ENCODE data around the gene AGAP2.

AGAP2 gene

GRCh38 chr12:57738661-57739237 is at the start of gene AGAP2:
Gene AGAP2 (minus strand): TSS chr12:57738742. CDS start chr12:57738246, 496 bp downstream.
- TF ChIP-seq CTCF (conservative IDR thresholded peaks at IDR 0.05; ENCODE audit: low read depth, low read length) = no peak
- DNase-seq (ENCODE audit: low read depth) = no peak
- peak within 1 kb of the TSS; percentile 11 for H3K4me3 ChIP-seq (ENCODE audit: low read depth, low read length)

GRCh38 chr12:57783861-57784260 is 45.3 kb upstream of the AGAP2 start:
- no peak for TF ChIP-seq CTCF (conservative IDR thresholded peaks at IDR 0.05; ENCODE audit: low read depth, low read length)

GRCh38 chr12:57783466-57783801 is 44.9 kb upstream of the AGAP2 start:
- no peak for DNase-seq (ENCODE audit: low read depth)
- TF ChIP-seq CTCF (conservative IDR thresholded peaks at IDR 0.05; ENCODE audit: low read depth, low read length) = no peak

More at GRCh38 chr12:57783861-57784260, 45.3 kb upstream of the AGAP2 start:
- no peak for DNase-seq (ENCODE audit: low read depth)
- H3K4me3 ChIP-seq (ENCODE audit: low read depth, low read length) = no peak overlapping the region

GRCh38 chr12:57782608-57783465 is 44.3 kb upstream of the AGAP2 start, which contains the start of gene TSFM:
Gene TSFM (plus strand): TSS chr12:57782787. CDS start chr12:57782802, 15 bp downstream.
- H3K4me3 ChIP-seq (ENCODE audit: low read depth, low read length) = peak within 1 kb of the TSS; percentile 91
- peak; percentile 96 for DNase-seq (ENCODE audit: low read depth)
- peak; percentile 89 for TF ChIP-seq CTCF (conservative IDR thresholded peaks at IDR 0.05; ENCODE audit: low read depth, low read length)

More at GRCh38 chr12:57783466-57783801, 44.9 kb upstream of the AGAP2 start:
- H3K4me3 ChIP-seq (ENCODE audit: low read depth, low read length) = peak overlapping the region; percentile 91

- no peak for TF ChIP-seq CTCF (conservative IDR thresholded peaks at IDR 0.05; ENCODE audit: low read depth, low read length)
- no peak for DNase-seq (ENCODE audit: low read depth)
- H3K4me3 ChIP-seq (ENCODE audit: low read depth, low read length) = no peak overlapping the region
These were observed 43.7 kb upstream of the AGAP2 start for GRCh38 chr12:57782243-57782607.

- TF ChIP-seq CTCF (conservative IDR thresholded peaks at IDR 0.05; ENCODE audit: low read depth, low read length) = no peak
- DNase-seq (ENCODE audit: low read depth) = no peak
These were observed 43.3 kb upstream of the AGAP2 start for GRCh38 chr12:57781801-57782200.

More at GRCh38 chr12:57781801-57782200, 43.3 kb upstream of the AGAP2 start:
- H3K4me3 ChIP-seq (ENCODE audit: low read depth, low read length) = no peak overlapping the region
